Adrenal gland (tissue), 12 donors: Measurements from ENCODE around the gene SYNPO2L. TPM values are rescaled to one million over a fixed set of nuclear protein-coding genes. Genes with fewer than 3 reads are reported as not detected.
A peak's percentile ranks its signal among the peaks of the same experiment; 100 is the strongest.

Source experiments
- DNase-seq, 7 donors: peaks; one replicate each; pipeline ENCODE4 v3.0.0-alpha.2; 2019 to 2020
- H3K27ac ChIP-seq, 5 donors: fragments of 200-600 bp; sonication (generic) in 4 of 5; 1 replicate in 3 of 5; 2 replicates in 2 of 5; pipeline versions ENCODE4 v1.5.1 to v1.8.0; 2016 to 2020; ENCODE audit warnings: mild to moderate bottlenecking in 1 of 5
- H3K27me3 ChIP-seq: fragments of 200-600 bp; 2 replicates; pipeline ENCODE4 v1.8.0; 2021
- H3K36me3 ChIP-seq, 2 donors: fragments of 200-600 bp; replicated peaks in 1 of 2; 1 replicate in 1 of 2; 2 replicates in 1 of 2; pipeline versions ENCODE4 v1.5.1 to v1.8.0; 2018 to 2022
- H3K4me1 ChIP-seq, 2 donors: fragments of 200-600 bp; replicated peaks in 1 of 2; 1 replicate in 1 of 2; 2 replicates in 1 of 2; pipeline versions ENCODE4 v1.5.1 to v1.8.0; 2018 to 2021
- H3K4me3 ChIP-seq, 4 donors: fragments of 200-600 bp; sonication (generic) in 3 of 4; one replicate each; pipeline ENCODE4 v1.5.1; 2016 to 2018
- H3K9me3 ChIP-seq, 3 donors: fragments of 200-600 bp; sonication (generic) in 1 of 3; replicated peaks in 1 of 3; 1 replicate in 2 of 3; 2 replicates in 1 of 3; pipeline versions ENCODE4 v1.5.1 to v1.8.0; 2016 to 2021
- CTCF ChIP-seq, 6 experiments: fragments of 450-650 bp in 4 of 6; fragments of 200-600 bp in 2 of 6; sonication (generic) in 1 of 6; IDR thresholded peaks; 1 replicate in 5 of 6; 2 replicates in 1 of 6; pipeline versions ENCODE4 v1.5.1 to v1.8.0; 2016 to 2021; ENCODE audit warnings: antibody characterized with exemption in 6 of 6, mild to moderate bottlenecking in 2 of 6, moderate library complexity in 1 of 6
- POLR2A ChIP-seq, 2 donors: fragments of 450-650 bp; IDR thresholded peaks; one replicate each; pipeline ENCODE4 v1.6.1; 2017; ENCODE audit warnings: antibody characterized with exemption in 2 of 2, mild to moderate bottlenecking in 2 of 2, moderate library complexity in 1 of 2
- WGBS, 4 donors: extraction: QIAGEN DNeasy Blood & Tissue Kit in 2 of 4; methylation state at CpG; one replicate each; pipeline versions ENCODE4 v1.1.5 to v1.1.7; 2013 to 2017; 5-methylcytosine and 5-hydroxymethylcytosine counted together
- intact Hi-C, 2 donors: fragments of 100-400 bp; cut with DNase I; formaldehyde crosslinking; loops; one replicate each; pipeline versions ENCODE4 v1.14.1 to v1.15.0; 2022 to 2023
- polyA plus RNA-seq, 3 donors: library from polyadenylated mRNA; stranded (reverse); fragments of 200-250 nt in 2 of 3; fragments of 350-450 nt in 1 of 3; fragmentation: Illumina TruSeq in 1 of 3; extraction: RNeasy Lipid Tissue Mini Kit (QIAGEN cat#74804) in 1 of 3; gene quantifications; one replicate each; pipeline ENCODE4 v1.2.3, GENCODE V29; 2013 to 2014
- total RNA-seq, 9 donors: library from RNA; depleted of rRNA in 4 of 9; stranded (reverse); fragments of >200 nt in 4 of 9; fragments of 120-200 nt in 1 of 9; fragmentation: NEBNext Ultra II Directional in 1 of 9; extraction: Animal tissue kit (Norgen Biotek cat#: 25700) in 1 of 9; gene quantifications; one replicate each; pipeline versions ENCODE4 v1.1.0 to v1.2.4, GENCODE V29; 2013 to 2023
- donor health status: healthy with polysubstance abuse.
- donor health status: Bipolar disorder and iron deficiency.
- donor health status: DM: yes; HTN: yes; CAD: no.
- donor health status: DM: no; HTN: no; CAD: no.
- donor health status: DM: no; HTN: no; CAD: no.
- donor health status: DM: yes; HTN: yes; CAD: no.

SYNPO2L gene
- total and polyA plus RNA-seq, 12 donors: 0.06 to 4.3 (median 0.41) TPM; not detected in 2

- TF ChIP-seq CTCF (IDR thresholded peaks at IDR 0.05) (no peak), POLR2A (IDR thresholded peaks at IDR 0.05) (no peak)
- DNase-seq: no peak
- Histone ChIP-seq H3K27me3 (no peaks in the 10 kb centered on the region), H3K4me1 (peaks cover 0 to 12% of the 10 kb centered on the region in 2 donors), H3K36me3 (no peaks in the 10 kb centered on the region), H3K27ac (no peak overlapping the region), H3K4me3 (no peak overlapping the region), H3K9me3 (no peaks in the 10 kb centered on the region)
- WGBS, 4 donors: 66 to 85% (median 78%) methylated on average over 3 of the region's 3 CpGs
- intact Hi-C loops: loop anchor here in 1 of 2 donors (2.0 kb wide), 1 partner anchor 116 kb away; no protein-coding TSS in a partner anchor
These were observed 10.6 kb downstream of the SYNPO2L start for GRCh38 chr10:73645251-73645650.

GRCh38 chr10:73644767-73645166, 11.1 kb downstream of the SYNPO2L start:
- H3K36me3 ChIP-seq: no peaks in the 10 kb centered on the region
- H3K4me1 ChIP-seq: peaks cover 0 to 12% of the 10 kb centered on the region in 2 donors
- intact Hi-C loops: loop anchor here (2.0 to 5.0 kb wide), 2 partner anchors 112 to 116 kb away; no protein-coding TSS in a partner anchor
- no peaks in the 10 kb centered on the region for H3K9me3 ChIP-seq
- no peak overlapping the region for H3K27ac ChIP-seq
- H3K4me3 ChIP-seq: no peak overlapping the region
- no peak for TF ChIP-seq POLR2A (IDR thresholded peaks at IDR 0.05)
- no peak for TF ChIP-seq CTCF (IDR thresholded peaks at IDR 0.05)
- WGBS, 4 donors: 42 to 75% (median 65%) methylated on average over 1 of the region's 1 CpG
- DNase-seq: no peak
- no peaks in the 10 kb centered on the region for H3K27me3 ChIP-seq

- WGBS, 4 donors: 16 to 22% (median 19%) methylated on average over 5 of the region's 5 CpGs
- peak; percentile 43 to 84 (median 62) for DNase-seq
- Histone ChIP-seq H3K27ac (no peak overlapping the region), H3K4me3 (no peak overlapping the region), H3K4me1 (peaks cover 0 to 12% of the 10 kb centered on the region in 2 donors), H3K36me3 (no peaks in the 10 kb centered on the region), H3K27me3 (no peaks in the 10 kb centered on the region), H3K9me3 (no peaks in the 10 kb centered on the region)
- peak; percentile 73 to 98 (median 93) for TF ChIP-seq CTCF (IDR thresholded peaks at IDR 0.05)
- no peak for TF ChIP-seq POLR2A (IDR thresholded peaks at IDR 0.05)
- intact Hi-C loops: loop anchor here (2.0 to 5.0 kb wide), 2 partner anchors 112 to 115 kb away; no protein-coding TSS in a partner anchor
These were observed 11.7 kb downstream of the SYNPO2L start for GRCh38 chr10:73644015-73644743.

- 67 to 80% (median 76%) methylated on average over 2 of the region's 2 CpGs for WGBS, 4 donors
- intact Hi-C loops: loop anchor here in 1 of 2 donors (5.0 kb wide), 1 partner anchor 111 kb away; no protein-coding TSS in a partner anchor
These were observed 12.5 kb downstream of the SYNPO2L start for GRCh38 chr10:73643362-73643761.

More at GRCh38 chr10:73643362-73643761, 12.5 kb downstream of the SYNPO2L start:
- DNase-seq: no peak
- H3K4me1 ChIP-seq: peaks cover 0 to 7% of the 10 kb centered on the region in 2 donors
- no peak overlapping the region for H3K4me3 ChIP-seq
- no peaks in the 10 kb centered on the region for H3K9me3 ChIP-seq
- H3K27me3 ChIP-seq: no peaks in the 10 kb centered on the region
- no peak for TF ChIP-seq CTCF (IDR thresholded peaks at IDR 0.05)
- TF ChIP-seq POLR2A (IDR thresholded peaks at IDR 0.05): no peak
- H3K27ac ChIP-seq: no peak overlapping the region
- H3K36me3 ChIP-seq: no peaks in the 10 kb centered on the region
